ENCODE measurements around the gene B9D1. TPM values are rescaled to one million over a fixed set of nuclear protein-coding genes. Genes with fewer than 3 reads are reported as not detected.

The B9D1 gene
- total and polyA plus RNA-seq, 4 donors: 23.5 to 47.9 (median 26.0) TPM

- H3K4me1 ChIP-seq (ENCODE audit: control insufficient read depth in 5 of 5, insufficient read depth in 5 of 5, low read length in 5 of 5): peaks cover 0 to 22% (median 0%) of the 10 kb centered on the region in 5 donors
- WGBS, 2 donors: 97 to 99% methylated on average over 10 of the region's 10 CpGs
- no peak for TF ChIP-seq CTCF (IDR thresholded peaks at IDR 0.05; ENCODE audit: control extremely low read depth, extremely low read depth)
- no peak overlapping the region for H3K9ac ChIP-seq (ENCODE audit: insufficient read depth in 1 of 2, low read length in 2 of 2)
- H3K27ac ChIP-seq (ENCODE audit: low read depth in 1 of 2, low read length in 1 of 2): no peak overlapping the region
- H3K27me3 ChIP-seq (ENCODE audit: control insufficient read depth in 3 of 3, insufficient read depth in 3 of 3, low read length in 2 of 3): no peaks in the 10 kb centered on the region
- peaks cover 0 to 3% (median 0%) of the 10 kb centered on the region in 4 donors for H3K9me3 ChIP-seq (ENCODE audit: control insufficient read depth in 4 of 4, insufficient read depth in 3 of 4, low read length in 3 of 4)
- no peak for DNase-seq
- ATAC-seq (ENCODE audit: insufficient read depth, low FRiP score): no peak
- no peak overlapping the region for H3K4me3 ChIP-seq
- no peaks in the 10 kb centered on the region for H3K36me3 ChIP-seq (ENCODE audit: control insufficient read depth in 4 of 4, insufficient read depth in 4 of 4, low read length in 4 of 4)
Observed at GRCh38 chr17:19407601-19408345, 45.2 kb upstream of the B9D1 start.

- Histone ChIP-seq H3K27ac (ENCODE audit: low read depth in 1 of 2, low read length in 1 of 2) (no peak overlapping the region), H3K4me3 (no peak overlapping the region), H3K27me3 (ENCODE audit: control insufficient read depth in 3 of 3, insufficient read depth in 3 of 3, low read length in 2 of 3) (no peaks in the 10 kb centered on the region), H3K9ac (ENCODE audit: insufficient read depth in 1 of 2, low read length in 2 of 2) (no peak overlapping the region), H3K9me3 (ENCODE audit: control insufficient read depth in 4 of 4, insufficient read depth in 3 of 4, low read length in 3 of 4) (peaks cover 0 to 3% (median 0%) of the 10 kb centered on the region in 4 donors), H3K36me3 (ENCODE audit: control insufficient read depth in 4 of 4, insufficient read depth in 4 of 4, low read length in 4 of 4) (no peaks in the 10 kb centered on the region), H3K4me1 (ENCODE audit: control insufficient read depth in 5 of 5, insufficient read depth in 5 of 5, low read length in 5 of 5) (peaks cover 0 to 21% (median under 1%) of the 10 kb centered on the region in 5 donors)
- DNase-seq (no peak), ATAC-seq (ENCODE audit: insufficient read depth, low FRiP score) (no peak)
- 91 to 96% methylated on average over 5 of the region's 5 CpGs for WGBS, 2 donors
- TF ChIP-seq CTCF (IDR thresholded peaks at IDR 0.05; ENCODE audit: control extremely low read depth, extremely low read depth): no peak
Observed at GRCh38 chr17:19405114-19405513, 42.6 kb upstream of the B9D1 start.

GRCh38 chr17:19404264-19404663 lies 41.7 kb upstream of the B9D1 start:
- H3K4me1 ChIP-seq (ENCODE audit: control insufficient read depth in 5 of 5, insufficient read depth in 5 of 5, low read length in 5 of 5): peaks cover 0 to 29% (median 7%) of the 10 kb centered on the region in 5 donors
- ATAC-seq (ENCODE audit: insufficient read depth, low FRiP score): no peak
- 71 to 100% methylated on average over 1 of the region's 1 CpG for WGBS, 2 donors
- no peak overlapping the region for H3K9ac ChIP-seq (ENCODE audit: insufficient read depth in 1 of 2, low read length in 2 of 2)
- H3K9me3 ChIP-seq (ENCODE audit: control insufficient read depth in 4 of 4, insufficient read depth in 3 of 4, low read length in 3 of 4): peaks cover 0 to 3% (median 0%) of the 10 kb centered on the region in 4 donors
- H3K4me3 ChIP-seq: no peak overlapping the region
- H3K27ac ChIP-seq (ENCODE audit: low read depth in 1 of 2, low read length in 1 of 2): no peak overlapping the region
- no peak for TF ChIP-seq CTCF (IDR thresholded peaks at IDR 0.05; ENCODE audit: control extremely low read depth, extremely low read depth)
- no peaks in the 10 kb centered on the region for H3K36me3 ChIP-seq (ENCODE audit: control insufficient read depth in 4 of 4, insufficient read depth in 4 of 4, low read length in 4 of 4)
- no peaks in the 10 kb centered on the region for H3K27me3 ChIP-seq (ENCODE audit: control insufficient read depth in 3 of 3, insufficient read depth in 3 of 3, low read length in 2 of 3)
- DNase-seq: no peak
